ENCODE results near the gene RBMS3. TPM values are rescaled to one million over a fixed set of nuclear protein-coding genes. Genes with fewer than 3 reads are reported as not detected.

The RBMS3 gene
- total RNA-seq, 1 experiment from 2014 or later, result 7.4 TPM

GRCh38 chr3:29912600-29913288, 631.9 kb downstream of the RBMS3 start:
- Histone ChIP-seq H3K36me3 (ENCODE audit: control insufficient read depth, insufficient read depth, low read length) (no peaks in the 10 kb centered on the region), H3K4me1 (no peaks in the 10 kb centered on the region), H3K9me3 (no peaks in the 10 kb centered on the region), H3K4me3 (ENCODE audit: low read depth, low read length) (no peak overlapping the region), H3K27me3 (replicated peaks; ENCODE audit: control insufficient read depth, insufficient read depth, low read length) (no peaks in the 10 kb centered on the region)
- Mint-ChIP-seq H3K27me3 (ENCODE audit: insufficient read depth, unreplicated experiment) (peaks cover 3% of the 10 kb centered on the region), H3K4me3 (ENCODE audit: unreplicated experiment) (no peak overlapping the region), H3K4me1 (ENCODE audit: low read depth, unreplicated experiment) (no peaks in the 10 kb centered on the region), H3K36me3 (ENCODE audit: insufficient read depth, unreplicated experiment) (no peaks in the 10 kb centered on the region), H3K27ac (ENCODE audit: unreplicated experiment) (no peak overlapping the region), H3K9me3 (ENCODE audit: unreplicated experiment) (no peaks in the 10 kb centered on the region)
- POLR2A ChIA-PET, result no interaction called here
- intact Hi-C loops (cut with micrococcal nuclease; ENCODE audit: unreplicated experiment), result no loop called here
- CTCF ChIA-PET, result no interaction called here
- TF ChIP-seq CTCF (IDR thresholded peaks at IDR 0.05; ENCODE audit: insufficient read depth in 1 of 2, low read depth in 1 of 2, low read length in 1 of 2, severe bottlenecking in 1 of 2, unreplicated experiment in 1 of 2), result no peak
- DNase-seq, result no peak
- no TSS peak for BruUV-seq (replicated peaks)

GRCh38 chr3:29914861-29915524, 634.1 kb downstream of the RBMS3 start:
- H3K9me3 Mint-ChIP-seq (ENCODE audit: unreplicated experiment), result no peaks in the 10 kb centered on the region
- TF ChIP-seq CTCF (IDR thresholded peaks at IDR 0.05; ENCODE audit: insufficient read depth in 1 of 2, low read depth in 1 of 2, low read length in 1 of 2, severe bottlenecking in 1 of 2, unreplicated experiment in 1 of 2), result no peak
- no peaks in the 10 kb centered on the region for H3K4me1 ChIP-seq
- H3K36me3 Mint-ChIP-seq (ENCODE audit: insufficient read depth, unreplicated experiment), result no peaks in the 10 kb centered on the region
- H3K4me1 Mint-ChIP-seq (ENCODE audit: low read depth, unreplicated experiment), result no peaks in the 10 kb centered on the region
- H3K4me3 ChIP-seq (ENCODE audit: low read depth, low read length), result no peak overlapping the region
- no peaks in the 10 kb centered on the region for H3K9me3 ChIP-seq
- no peak overlapping the region for H3K4me3 Mint-ChIP-seq (ENCODE audit: unreplicated experiment)
- H3K27me3 Mint-ChIP-seq (ENCODE audit: insufficient read depth, unreplicated experiment), result peaks cover 3% of the 10 kb centered on the region
- no peak overlapping the region for H3K27ac Mint-ChIP-seq (ENCODE audit: unreplicated experiment)
- no peaks in the 10 kb centered on the region for H3K36me3 ChIP-seq (ENCODE audit: control insufficient read depth, insufficient read depth, low read length)
- no TSS peak for BruUV-seq (replicated peaks)
- intact Hi-C loops (cut with micrococcal nuclease; ENCODE audit: unreplicated experiment), result no loop called here
- no peaks in the 10 kb centered on the region for H3K27me3 ChIP-seq (replicated peaks; ENCODE audit: control insufficient read depth, insufficient read depth, low read length)
- DNase-seq, result no peak
- POLR2A ChIA-PET, result no interaction called here
- CTCF ChIA-PET, result no interaction called here

- ChIA-PET CTCF (no interaction called here), POLR2A (no interaction called here)
- H3K4me3 Mint-ChIP-seq (ENCODE audit: unreplicated experiment), result no peak overlapping the region
- peaks cover 3% of the 10 kb centered on the region for H3K27me3 Mint-ChIP-seq (ENCODE audit: insufficient read depth, unreplicated experiment)
- H3K4me1 Mint-ChIP-seq (ENCODE audit: low read depth, unreplicated experiment), result no peaks in the 10 kb centered on the region
- no peaks in the 10 kb centered on the region for H3K9me3 ChIP-seq
- H3K36me3 Mint-ChIP-seq (ENCODE audit: insufficient read depth, unreplicated experiment), result no peaks in the 10 kb centered on the region
- H3K9me3 Mint-ChIP-seq (ENCODE audit: unreplicated experiment), result no peaks in the 10 kb centered on the region
- no TSS peak for BruUV-seq (replicated peaks)
- DNase-seq, result no peak
- H3K4me1 ChIP-seq, result no peaks in the 10 kb centered on the region
- H3K27ac Mint-ChIP-seq (ENCODE audit: unreplicated experiment), result no peak overlapping the region
- no peak overlapping the region for H3K4me3 ChIP-seq (ENCODE audit: low read depth, low read length)
- no peaks in the 10 kb centered on the region for H3K36me3 ChIP-seq (ENCODE audit: control insufficient read depth, insufficient read depth, low read length)
- intact Hi-C loops (cut with micrococcal nuclease; ENCODE audit: unreplicated experiment), result no loop called here
- no peaks in the 10 kb centered on the region for H3K27me3 ChIP-seq (replicated peaks; ENCODE audit: control insufficient read depth, insufficient read depth, low read length)
- TF ChIP-seq CTCF (IDR thresholded peaks at IDR 0.05; ENCODE audit: insufficient read depth in 1 of 2, low read depth in 1 of 2, low read length in 1 of 2, severe bottlenecking in 1 of 2, unreplicated experiment in 1 of 2), result no peak
Measured at GRCh38 chr3:29919571-29919970, 638.7 kb downstream of the RBMS3 start.

Measured in Caco-2 (cell line).